Skeletal muscle satellite cell (primary cell): ENCODE measurements around the gene MRPS35.

Experiments used
- H3K27me3 ChIP-seq: 2 replicates; pipeline ENCODE4 v1.7.0; 2013; ENCODE audit warnings: low read length; ENCODE audit not compliant: control insufficient read depth, insufficient read depth
- H3K36me3 ChIP-seq: 2 replicates; pipeline ENCODE4 v1.7.0; 2013; ENCODE audit warnings: mild to moderate bottlenecking, control low read depth, low read length; ENCODE audit not compliant: insufficient read depth
- H3K4me1 ChIP-seq: 2 replicates; pipeline ENCODE4 v1.7.0; 2013; ENCODE audit warnings: low read length; ENCODE audit not compliant: control insufficient read depth, insufficient read depth
- H3K4me2 ChIP-seq: 2 replicates; pipeline ENCODE4 v1.7.0; 2013; ENCODE audit warnings: mild to moderate bottlenecking, low read length
- H3K4me3 ChIP-seq: 2 replicates; pipeline ENCODE4 v1.7.0; 2013; ENCODE audit warnings: low read length
- H3K9ac ChIP-seq: 2 replicates; pipeline ENCODE4 v1.7.0; 2013; ENCODE audit warnings: mild to moderate bottlenecking, low read depth, low read length, moderate library complexity
- H3K9me3 ChIP-seq: replicated peaks from 2 replicates; pipeline ENCODE4 v1.7.0; 2013; ENCODE audit warnings: mild to moderate bottlenecking, control low read depth, low read length

The MRPS35 gene

GRCh38 chr12:27688671-27689070, 22.0 kb upstream of the MRPS35 start:
- peaks cover 85% of the 10 kb centered on the region for H3K36me3 ChIP-seq
- no peak overlapping the region for H3K4me2 ChIP-seq
- no peaks in the 10 kb centered on the region for H3K9me3 ChIP-seq
- no peaks in the 10 kb centered on the region for H3K27me3 ChIP-seq
- no peak overlapping the region for H3K9ac ChIP-seq
- H3K4me3 ChIP-seq: no peak overlapping the region
- H3K4me1 ChIP-seq: no peaks in the 10 kb centered on the region

- H3K4me1 ChIP-seq: no peaks in the 10 kb centered on the region
- no peak overlapping the region for H3K9ac ChIP-seq
- no peaks in the 10 kb centered on the region for H3K27me3 ChIP-seq
- no peak overlapping the region for H3K4me3 ChIP-seq
- no peaks in the 10 kb centered on the region for H3K9me3 ChIP-seq
- H3K4me2 ChIP-seq: no peak overlapping the region
- peaks cover 88% of the 10 kb centered on the region for H3K36me3 ChIP-seq
Measured at GRCh38 chr12:27689558-27690180, 21.0 kb upstream of the MRPS35 start.

GRCh38 chr12:27693403-27693802, 17.2 kb upstream of the MRPS35 start:
- Histone ChIP-seq H3K9me3 (no peaks in the 10 kb centered on the region), H3K4me3 (no peak overlapping the region), H3K4me2 (no peak overlapping the region), H3K36me3 (peaks cover 75% of the 10 kb centered on the region), H3K9ac (no peak overlapping the region), H3K4me1 (no peaks in the 10 kb centered on the region), H3K27me3 (no peaks in the 10 kb centered on the region)

- no peaks in the 10 kb centered on the region for H3K4me1 ChIP-seq
- no peak overlapping the region for H3K4me3 ChIP-seq
- H3K9me3 ChIP-seq: no peaks in the 10 kb centered on the region
- H3K36me3 ChIP-seq: peaks cover 56% of the 10 kb centered on the region
- no peak overlapping the region for H3K9ac ChIP-seq
- no peak overlapping the region for H3K4me2 ChIP-seq
- H3K27me3 ChIP-seq: no peaks in the 10 kb centered on the region
Measured at GRCh38 chr12:27695556-27696292, 14.9 kb upstream of the MRPS35 start.

- H3K9me3 ChIP-seq: no peaks in the 10 kb centered on the region
- no peak within 1 kb of the TSS for H3K4me2 ChIP-seq
- H3K36me3 ChIP-seq: peaks cover 50% of the 10 kb centered on the region
- no peak within 1 kb of the TSS for H3K9ac ChIP-seq
- no peak within 1 kb of the TSS for H3K4me3 ChIP-seq
- H3K27me3 ChIP-seq: no peaks in the 10 kb centered on the region
- H3K4me1 ChIP-seq: no peaks in the 10 kb centered on the region
Measured at GRCh38 chr12:27696293-27696652, 14.4 kb upstream of the MRPS35 start, which contains the start of gene REP15. REP15 (plus strand) TSS chr12:27696447; CDS start chr12:27696563, 116 bp downstream.

- H3K4me1 ChIP-seq: no peaks in the 10 kb centered on the region
- no peak overlapping the region for H3K4me2 ChIP-seq
- peaks cover 43% of the 10 kb centered on the region for H3K36me3 ChIP-seq
- no peak overlapping the region for H3K9ac ChIP-seq
- H3K9me3 ChIP-seq: no peaks in the 10 kb centered on the region
- H3K27me3 ChIP-seq: no peaks in the 10 kb centered on the region
- H3K4me3 ChIP-seq: no peak overlapping the region
Measured at GRCh38 chr12:27696864-27697564, 13.6 kb upstream of the MRPS35 start.

GRCh38 chr12:27703720-27704452, 6.7 kb upstream of the MRPS35 start:
- no peaks in the 10 kb centered on the region for H3K27me3 ChIP-seq
- H3K36me3 ChIP-seq: peaks cover 1% of the 10 kb centered on the region
- no peaks in the 10 kb centered on the region for H3K4me1 ChIP-seq
- H3K4me3 ChIP-seq: no peak overlapping the region
- H3K9me3 ChIP-seq: no peaks in the 10 kb centered on the region
- H3K4me2 ChIP-seq: no peak overlapping the region
- no peak overlapping the region for H3K9ac ChIP-seq

- no peak overlapping the region for H3K4me2 ChIP-seq
- no peaks in the 10 kb centered on the region for H3K9me3 ChIP-seq
- H3K4me1 ChIP-seq: no peaks in the 10 kb centered on the region
Measured at GRCh38 chr12:27705263-27705662, 5.4 kb upstream of the MRPS35 start.

GRCh38 chr12:27707216-27707615, 3.4 kb upstream of the MRPS35 start:
- Histone ChIP-seq H3K4me2 (no peak overlapping the region), H3K9me3 (no peaks in the 10 kb centered on the region), H3K4me3 (no peak overlapping the region), H3K4me1 (peaks cover 7% of the 10 kb centered on the region), H3K36me3 (no peaks in the 10 kb centered on the region), H3K27me3 (no peaks in the 10 kb centered on the region), H3K9ac (no peak overlapping the region)

More at GRCh38 chr12:27705263-27705662, 5.4 kb upstream of the MRPS35 start:
- Histone ChIP-seq H3K4me3 (no peak overlapping the region), H3K36me3 (no peaks in the 10 kb centered on the region), H3K9ac (no peak overlapping the region), H3K27me3 (no peaks in the 10 kb centered on the region)

GRCh38 chr12:27709212-27709931, 1.3 kb upstream of the MRPS35 start:
- Histone ChIP-seq H3K36me3 (peaks cover 4% of the 10 kb centered on the region), H3K27me3 (no peaks in the 10 kb centered on the region), H3K9ac (peak overlapping the region; percentile 88), H3K4me3 (peak overlapping the region; percentile 92), H3K4me2 (peak overlapping the region; percentile 90), H3K4me1 (peaks cover 8% of the 10 kb centered on the region), H3K9me3 (no peaks in the 10 kb centered on the region)
